Liver (tissue), 3 donors: ENCODE data around the gene NKD1.

Source experiments
- ATF3 ChIP-seq: IDR thresholded peaks from 2 replicates; pipeline ENCODE4 v1.6.1; 2016; ENCODE audit warnings: antibody characterized with exemption
- CTCF ChIP-seq: fragments of 150-350 bp; IDR thresholded peaks from 2 replicates; pipeline ENCODE4 v1.5.1; 2017; ENCODE audit warnings: improper control_type of control experiment, low read depth, low read length; ENCODE audit not compliant: missing input control
- FOXA1 ChIP-seq: IDR thresholded peaks from 2 replicates; pipeline ENCODE4 v1.6.1; 2016; ENCODE audit warnings: antibody characterized with exemption
- JUND ChIP-seq, 2 donors: IDR thresholded peaks; 2 replicates each; pipeline ENCODE4 v1.6.1; 2016; ENCODE audit warnings: antibody characterized with exemption in 2 of 2
- MAX ChIP-seq: IDR thresholded peaks from 2 replicates; pipeline ENCODE4 v1.6.1; 2016; ENCODE audit warnings: antibody characterized with exemption
- REST ChIP-seq: IDR thresholded peaks from 2 replicates; pipeline ENCODE4 v1.6.1; 2016; ENCODE audit warnings: antibody characterized with exemption, mild to moderate bottlenecking
- YY1 ChIP-seq: IDR thresholded peaks from 2 replicates; pipeline ENCODE4 v1.6.1; 2016; ENCODE audit warnings: antibody characterized with exemption, mild to moderate bottlenecking
- donor health status: healthy.
- donor health status: healthy.

- TF ChIP-seq CTCF (peak; percentile 85), JUND (IDR thresholded peaks at IDR 0.05) (no peak), YY1 (peak; percentile 33), MAX (no peak), FOXA1 (no peak), REST (no peak), ATF3 (no peak)
Observed at GRCh38 chr16:50665128-50665878, 117.1 kb downstream of the NKD1 start.
